ENCODE data around the gene OR5K2.

OR5K2 gene

DNA sequence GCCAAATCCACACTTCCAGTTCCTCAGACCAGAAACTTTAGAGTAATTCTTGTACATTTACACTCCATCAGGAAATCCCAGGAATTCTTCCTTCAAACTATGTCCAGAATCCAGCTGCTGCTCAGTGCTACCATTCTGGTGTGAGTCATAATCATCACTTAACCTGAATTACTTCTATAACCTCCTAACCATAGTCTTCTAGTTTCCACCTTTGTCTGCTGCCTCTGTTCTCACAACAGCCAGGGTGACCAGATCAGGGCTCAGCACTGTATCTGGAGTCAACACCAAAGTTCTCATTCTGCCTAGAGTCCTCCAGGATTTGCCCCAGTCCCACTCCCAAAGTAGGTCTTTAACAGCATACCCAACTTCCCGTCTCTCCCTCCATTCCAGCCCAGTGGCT is 21.9 kb downstream of the OR5K2 start:
- H3K27me3 ChIP-seq (ENCODE audit: control insufficient read depth, insufficient read depth, low read length, poor library complexity, severe bottlenecking), result no peaks in the 10 kb centered on the region
- H3K9me3 ChIP-seq (ENCODE audit: control insufficient read depth, low read length), result no peaks in the 10 kb centered on the region
- WGBS, 2 experiments, result 97 to 98% methylated on average over 1 of the region's 1 CpG
- H3K4me3 ChIP-seq (ENCODE audit: insufficient read depth, low read depth, low read length), result no peak overlapping the region
- H3K36me3 ChIP-seq (ENCODE audit: control insufficient read depth, insufficient read depth, low read length), result peaks cover 16% of the 10 kb centered on the region
- H3K27ac ChIP-seq (ENCODE audit: insufficient read depth, low read depth, low read length, poor library complexity, severe bottlenecking), result no peak overlapping the region
- peaks cover 4% of the 10 kb centered on the region for H3K4me1 ChIP-seq (ENCODE audit: control insufficient read depth, insufficient read depth, low read length)

DNA sequence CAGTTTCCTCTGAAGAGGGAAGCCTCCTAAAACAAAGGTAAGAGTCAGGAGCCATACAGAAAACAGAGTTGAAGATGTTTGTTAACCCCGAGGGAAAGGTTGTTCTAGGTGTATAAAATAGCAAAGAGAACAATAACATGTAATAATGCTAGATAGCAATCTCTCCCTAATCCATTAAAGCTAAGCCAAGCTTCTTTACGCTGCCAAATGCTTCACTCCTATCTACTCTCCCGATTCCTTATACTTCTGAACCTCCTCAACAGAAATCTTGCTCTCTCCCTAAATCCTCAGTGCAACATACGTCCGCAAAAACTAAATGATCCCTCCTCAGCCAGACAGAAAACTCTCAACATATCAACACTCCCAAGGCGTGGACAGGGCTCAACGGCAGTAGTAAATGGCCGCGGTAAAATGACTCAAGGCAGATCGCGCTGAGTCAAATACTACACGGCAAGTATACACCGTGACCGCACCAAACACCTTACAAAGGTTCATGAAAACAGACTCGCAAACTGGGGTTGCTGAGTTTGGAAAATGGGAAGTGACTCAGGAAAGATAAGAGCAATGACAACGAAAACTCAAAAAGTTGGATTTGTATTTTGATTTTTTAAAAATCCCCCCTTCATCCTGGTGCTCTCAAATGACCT is 24.5 kb downstream of the OR5K2 start:
- H3K9me3 ChIP-seq (ENCODE audit: control insufficient read depth, low read length), result no peaks in the 10 kb centered on the region
- H3K27me3 ChIP-seq (ENCODE audit: control insufficient read depth, insufficient read depth, low read length, poor library complexity, severe bottlenecking), result no peaks in the 10 kb centered on the region
- peaks cover 4% of the 10 kb centered on the region for H3K4me1 ChIP-seq (ENCODE audit: control insufficient read depth, insufficient read depth, low read length)
- peak overlapping the region; percentile 92 for H3K4me3 ChIP-seq (ENCODE audit: insufficient read depth, low read depth, low read length)
- 0% methylated on average over 15 of the region's 16 CpGs for WGBS, 2 experiments
- H3K36me3 ChIP-seq (ENCODE audit: control insufficient read depth, insufficient read depth, low read length), result peaks cover 10% of the 10 kb centered on the region
- peak overlapping the region; percentile 88 for H3K27ac ChIP-seq (ENCODE audit: insufficient read depth, low read depth, low read length, poor library complexity, severe bottlenecking)

- H3K4me3 ChIP-seq (ENCODE audit: insufficient read depth, low read depth, low read length), result peak within 1 kb of the TSS; percentile 92
- H3K27me3 ChIP-seq (ENCODE audit: control insufficient read depth, insufficient read depth, low read length, poor library complexity, severe bottlenecking), result no peaks in the 10 kb centered on the region
- peaks cover 9% of the 10 kb centered on the region for H3K36me3 ChIP-seq (ENCODE audit: control insufficient read depth, insufficient read depth, low read length)
- 0% methylated on average over 62 to 63 of the region's 63 CpGs for WGBS, 2 experiments
- H3K27ac ChIP-seq (ENCODE audit: insufficient read depth, low read depth, low read length, poor library complexity, severe bottlenecking), result peak within 1 kb of the TSS; percentile 88
- peaks cover 4% of the 10 kb centered on the region for H3K4me1 ChIP-seq (ENCODE audit: control insufficient read depth, insufficient read depth, low read length)
- H3K9me3 ChIP-seq (ENCODE audit: control insufficient read depth, low read length), result no peaks in the 10 kb centered on the region
Observed at GRCh38 chr3:98522544-98523281, 25.2 kb downstream of the OR5K2 start, which contains the start of gene CLDND1. Gene CLDND1, minus strand, starts transcription at chr3:98522902. Its CDS starts 1,478 bp downstream, at chr3:98521424.

DNA sequence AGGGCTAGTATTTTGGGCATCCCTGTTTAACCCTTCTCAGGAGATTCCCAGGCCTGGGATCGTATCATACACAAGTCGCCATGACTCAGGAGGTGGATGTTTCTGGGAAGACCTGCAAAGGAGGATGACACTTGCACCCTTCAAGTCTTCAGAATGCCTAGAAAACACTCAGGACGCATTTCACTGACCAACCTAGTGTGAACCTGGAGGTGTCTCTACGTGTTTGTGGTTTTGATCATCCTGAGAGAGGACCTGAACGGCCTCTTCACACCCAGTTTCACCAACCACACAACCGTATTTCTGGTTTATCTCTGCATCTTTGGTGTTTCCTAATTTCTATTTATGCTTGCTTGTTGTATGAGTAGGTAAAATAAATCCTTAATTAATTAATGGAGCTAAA is 28.0 kb downstream of the OR5K2 start:
- WGBS, 2 experiments, result 96 to 97% methylated on average over 5 to 6 of the region's 6 CpGs
- Histone ChIP-seq H3K4me1 (ENCODE audit: control insufficient read depth, insufficient read depth, low read length) (peaks cover 10% of the 10 kb centered on the region), H3K27me3 (ENCODE audit: control insufficient read depth, insufficient read depth, low read length, poor library complexity, severe bottlenecking) (no peaks in the 10 kb centered on the region), H3K27ac (ENCODE audit: insufficient read depth, low read depth, low read length, poor library complexity, severe bottlenecking) (no peak overlapping the region), H3K4me3 (ENCODE audit: insufficient read depth, low read depth, low read length) (no peak overlapping the region), H3K36me3 (ENCODE audit: control insufficient read depth, insufficient read depth, low read length) (no peaks in the 10 kb centered on the region), H3K9me3 (ENCODE audit: control insufficient read depth, low read length) (no peaks in the 10 kb centered on the region)

DNA sequence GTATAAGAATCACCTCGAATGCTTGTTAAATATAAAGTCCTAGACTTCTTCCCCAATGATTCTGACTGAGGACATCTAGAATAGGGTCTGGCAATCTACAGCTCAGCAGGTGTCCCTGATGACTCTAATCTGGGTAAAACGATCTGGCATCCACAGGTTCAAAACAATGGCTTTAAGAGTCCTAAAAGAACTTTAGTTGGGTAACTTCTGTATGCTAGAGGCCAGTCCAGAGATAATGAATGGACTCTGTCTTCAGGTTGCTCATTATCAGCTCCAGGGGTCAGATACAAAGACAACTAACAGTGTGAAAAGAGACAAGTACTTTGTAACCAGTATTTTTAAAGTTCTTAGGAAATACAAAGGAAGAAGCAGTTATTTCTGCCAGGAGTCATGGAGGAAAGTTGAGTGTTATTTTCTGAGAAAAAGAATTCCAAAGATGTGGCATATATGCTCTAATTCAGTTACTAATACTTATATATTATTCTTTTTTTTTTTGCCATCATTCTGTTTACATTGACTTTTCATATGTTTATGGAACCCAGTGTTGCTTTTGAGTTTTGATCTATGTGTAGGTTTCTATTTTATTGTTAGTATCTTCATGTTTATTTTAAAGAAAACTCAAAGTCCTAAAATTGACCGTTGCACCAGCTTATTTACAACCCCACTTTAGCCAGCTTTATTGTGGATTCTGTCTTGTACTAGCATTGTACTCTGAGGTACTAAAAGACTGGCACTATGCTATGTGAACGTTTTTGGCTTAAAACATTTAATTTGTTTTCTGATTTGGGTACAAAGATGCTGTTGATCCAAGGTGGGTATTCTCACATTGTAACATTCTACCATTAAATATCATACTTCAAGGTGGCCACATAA is 31.2 kb downstream of the OR5K2 start:
- Histone ChIP-seq H3K9me3 (ENCODE audit: control insufficient read depth, low read length) (no peaks in the 10 kb centered on the region), H3K27me3 (ENCODE audit: control insufficient read depth, insufficient read depth, low read length, poor library complexity, severe bottlenecking) (no peaks in the 10 kb centered on the region), H3K4me3 (ENCODE audit: insufficient read depth, low read depth, low read length) (no peak overlapping the region), H3K27ac (ENCODE audit: insufficient read depth, low read depth, low read length, poor library complexity, severe bottlenecking) (peak overlapping the region; percentile 39), H3K4me1 (ENCODE audit: control insufficient read depth, insufficient read depth, low read length) (peaks cover 7% of the 10 kb centered on the region), H3K36me3 (ENCODE audit: control insufficient read depth, insufficient read depth, low read length) (no peaks in the 10 kb centered on the region)
- 68% methylated on average over 4 of the region's 4 CpGs for WGBS, 2 experiments

DNA sequence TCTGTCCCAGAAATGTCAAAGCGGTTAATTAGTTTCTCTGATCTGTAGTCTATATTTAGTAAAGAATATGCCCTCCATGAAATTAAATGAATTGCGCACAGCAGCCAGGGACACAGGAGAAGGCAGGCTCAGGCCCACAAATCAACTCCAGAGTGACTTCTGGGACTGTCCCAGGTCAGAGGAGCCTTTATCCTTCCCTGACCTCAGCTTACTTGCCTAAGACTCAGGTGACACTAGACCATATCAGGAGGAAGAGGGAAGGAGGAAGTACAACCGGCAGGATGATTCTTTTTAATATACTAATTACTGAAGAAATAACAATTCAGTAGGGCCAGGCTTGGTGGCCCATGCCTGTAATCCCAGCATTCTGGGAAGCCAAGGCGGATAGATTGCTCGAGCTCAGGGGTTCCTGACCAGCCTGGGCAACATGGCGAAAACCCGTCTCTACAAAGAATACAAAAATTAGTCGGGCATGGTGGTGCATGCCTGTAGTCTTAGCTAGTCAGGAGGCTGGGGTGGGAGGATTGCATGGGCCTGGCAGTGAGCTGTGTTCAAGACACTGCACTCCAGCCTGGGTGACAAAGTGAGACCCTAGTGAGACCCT is 32.5 kb downstream of the OR5K2 start:
- Histone ChIP-seq H3K36me3 (ENCODE audit: control insufficient read depth, insufficient read depth, low read length) (no peaks in the 10 kb centered on the region), H3K27ac (ENCODE audit: insufficient read depth, low read depth, low read length, poor library complexity, severe bottlenecking) (no peak overlapping the region), H3K4me1 (ENCODE audit: control insufficient read depth, insufficient read depth, low read length) (peaks cover 7% of the 10 kb centered on the region), H3K27me3 (ENCODE audit: control insufficient read depth, insufficient read depth, low read length, poor library complexity, severe bottlenecking) (no peaks in the 10 kb centered on the region), H3K4me3 (ENCODE audit: insufficient read depth, low read depth, low read length) (no peak overlapping the region), H3K9me3 (ENCODE audit: control insufficient read depth, low read length) (no peaks in the 10 kb centered on the region)
- 95 to 96% methylated on average over 7 to 8 of the region's 8 CpGs for WGBS, 2 experiments

GRCh38 chr3:98530676-98531075 is 33.2 kb downstream of the OR5K2 start:
- H3K4me1 ChIP-seq (ENCODE audit: control insufficient read depth, insufficient read depth, low read length), result peaks cover 7% of the 10 kb centered on the region
- H3K4me3 ChIP-seq (ENCODE audit: insufficient read depth, low read depth, low read length), result no peak overlapping the region
- H3K36me3 ChIP-seq (ENCODE audit: control insufficient read depth, insufficient read depth, low read length), result no peaks in the 10 kb centered on the region
- 80% methylated on average over 1 to 2 of the region's 2 CpGs for WGBS, 2 experiments
- no peaks in the 10 kb centered on the region for H3K9me3 ChIP-seq (ENCODE audit: control insufficient read depth, low read length)
- no peaks in the 10 kb centered on the region for H3K27me3 ChIP-seq (ENCODE audit: control insufficient read depth, insufficient read depth, low read length, poor library complexity, severe bottlenecking)
- no peak overlapping the region for H3K27ac ChIP-seq (ENCODE audit: insufficient read depth, low read depth, low read length, poor library complexity, severe bottlenecking)

DNA sequence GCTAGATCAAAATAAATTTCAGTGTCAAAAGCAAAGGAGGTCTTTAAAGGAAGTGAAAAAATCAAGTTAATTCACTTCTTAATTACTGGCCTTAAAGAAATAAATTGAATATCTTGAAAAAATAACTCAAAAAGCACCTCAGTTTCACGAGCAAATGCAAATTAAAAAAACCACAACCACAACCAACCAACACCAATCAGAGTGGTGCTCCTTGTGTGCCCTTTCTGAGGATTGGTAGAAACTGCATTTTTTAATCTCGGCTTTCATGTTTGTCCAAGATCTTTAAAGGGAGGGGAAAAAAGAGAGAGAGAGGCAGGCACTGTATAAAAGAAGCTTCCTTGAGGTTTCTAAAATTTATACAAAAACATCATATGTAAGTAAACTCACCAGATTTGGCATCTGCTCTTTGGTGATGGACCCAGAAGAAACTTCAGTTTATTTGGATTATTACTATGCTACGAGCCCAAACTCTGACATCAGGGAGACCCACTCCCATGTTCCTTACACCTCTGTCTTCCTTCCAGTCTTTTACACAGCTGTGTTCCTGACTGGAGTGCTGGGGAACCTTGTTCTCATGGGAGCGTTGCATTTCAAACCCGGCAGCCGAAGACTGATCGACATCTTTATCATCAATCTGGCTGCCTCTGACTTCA is 34.3 kb downstream of the OR5K2 start, which contains the start of gene GPR15:
Gene GPR15, plus strand, starts transcription at position 357 of the 653 bp plus-strand sequence. Its CDS starts 56 bp downstream, at position 413.
- no peak within 1 kb of the TSS for H3K27ac ChIP-seq (ENCODE audit: insufficient read depth, low read depth, low read length, poor library complexity, severe bottlenecking)

DNA sequence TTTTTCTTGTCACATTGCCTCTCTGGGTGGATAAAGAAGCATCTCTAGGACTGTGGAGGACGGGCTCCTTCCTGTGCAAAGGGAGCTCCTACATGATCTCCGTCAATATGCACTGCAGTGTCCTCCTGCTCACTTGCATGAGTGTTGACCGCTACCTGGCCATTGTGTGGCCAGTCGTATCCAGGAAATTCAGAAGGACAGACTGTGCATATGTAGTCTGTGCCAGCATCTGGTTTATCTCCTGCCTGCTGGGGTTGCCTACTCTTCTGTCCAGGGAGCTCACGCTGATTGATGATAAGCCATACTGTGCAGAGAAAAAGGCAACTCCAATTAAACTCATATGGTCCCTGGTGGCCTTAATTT is 34.8 kb downstream of the OR5K2 start:
- WGBS, 2 experiments, result 94 to 95% methylated on average over 5 of the region's 5 CpGs
- H3K27ac ChIP-seq (ENCODE audit: insufficient read depth, low read depth, low read length, poor library complexity, severe bottlenecking), result no peak overlapping the region
- peaks cover 7% of the 10 kb centered on the region for H3K4me1 ChIP-seq (ENCODE audit: control insufficient read depth, insufficient read depth, low read length)
- H3K4me3 ChIP-seq (ENCODE audit: insufficient read depth, low read depth, low read length), result no peak overlapping the region
- H3K9me3 ChIP-seq (ENCODE audit: control insufficient read depth, low read length), result no peaks in the 10 kb centered on the region
- H3K36me3 ChIP-seq (ENCODE audit: control insufficient read depth, insufficient read depth, low read length), result no peaks in the 10 kb centered on the region
- H3K27me3 ChIP-seq (ENCODE audit: control insufficient read depth, insufficient read depth, low read length, poor library complexity, severe bottlenecking), result no peaks in the 10 kb centered on the region

More for the DNA sequence above, 34.3 kb downstream of the OR5K2 start, which contains the start of gene GPR15:
- H3K9me3 ChIP-seq (ENCODE audit: control insufficient read depth, low read length), result no peaks in the 10 kb centered on the region
- WGBS, 2 experiments, result 88 to 95% methylated on average over 7 of the region's 7 CpGs
- H3K4me1 ChIP-seq (ENCODE audit: control insufficient read depth, insufficient read depth, low read length), result peaks cover 7% of the 10 kb centered on the region
- no peaks in the 10 kb centered on the region for H3K36me3 ChIP-seq (ENCODE audit: control insufficient read depth, insufficient read depth, low read length)
- H3K27me3 ChIP-seq (ENCODE audit: control insufficient read depth, insufficient read depth, low read length, poor library complexity, severe bottlenecking), result no peaks in the 10 kb centered on the region
- no peak within 1 kb of the TSS for H3K4me3 ChIP-seq (ENCODE audit: insufficient read depth, low read depth, low read length)

All from ectodermal cell (in vitro differentiated cells).